PFSK-1 (cell line): ENCODE results near the gene TNNT3.
A peak's percentile ranks its signal among the peaks of the same experiment; 100 is the strongest.

Experiments used
- FOXP2 ChIP-seq: optimal IDR thresholded peaks from 2 replicates; pipeline ENCODE3; 2011; ENCODE audit warnings: borderline replicate concordance, control low read depth, inconsistent platforms; ENCODE audit not compliant: insufficient read depth; ENCODE audit errors: extremely low read length, extremely low read depth
- POLR2AphosphoS5 ChIP-seq: IDR thresholded peaks from 2 replicates; pipeline ENCODE4 v1.6.1; 2012; ENCODE audit warnings: low read depth, mild to moderate bottlenecking, control low read depth, low read length, moderate library complexity
- SIN3A ChIP-seq: IDR thresholded peaks from 2 replicates; pipeline ENCODE4 v1.6.1; 2012; ENCODE audit warnings: mild to moderate bottlenecking, low read length, moderate library complexity, borderline replicate concordance; ENCODE audit not compliant: insufficient read depth
- TAF1 ChIP-seq: IDR thresholded peaks from 2 replicates; pipeline ENCODE4 v1.6.1; 2012; ENCODE audit warnings: low read length, control low read depth, borderline replicate concordance; ENCODE audit not compliant: insufficient read depth
- TF ChIP-seq, protein P1 (sequence below), 2 experiments: IDR thresholded peaks; 2 replicates each; pipeline versions ENCODE4 v1.6.1 to v1.8.0; 2011 to 2012; ENCODE audit warnings: low read depth in 2 of 2, low read length in 2 of 2, control low read depth in 1 of 2, inconsistent platforms in 1 of 2, mild to moderate bottlenecking in 1 of 2, moderate library complexity in 1 of 2; ENCODE audit not compliant: insufficient read depth in 1 of 2

TNNT3 gene

DNA sequence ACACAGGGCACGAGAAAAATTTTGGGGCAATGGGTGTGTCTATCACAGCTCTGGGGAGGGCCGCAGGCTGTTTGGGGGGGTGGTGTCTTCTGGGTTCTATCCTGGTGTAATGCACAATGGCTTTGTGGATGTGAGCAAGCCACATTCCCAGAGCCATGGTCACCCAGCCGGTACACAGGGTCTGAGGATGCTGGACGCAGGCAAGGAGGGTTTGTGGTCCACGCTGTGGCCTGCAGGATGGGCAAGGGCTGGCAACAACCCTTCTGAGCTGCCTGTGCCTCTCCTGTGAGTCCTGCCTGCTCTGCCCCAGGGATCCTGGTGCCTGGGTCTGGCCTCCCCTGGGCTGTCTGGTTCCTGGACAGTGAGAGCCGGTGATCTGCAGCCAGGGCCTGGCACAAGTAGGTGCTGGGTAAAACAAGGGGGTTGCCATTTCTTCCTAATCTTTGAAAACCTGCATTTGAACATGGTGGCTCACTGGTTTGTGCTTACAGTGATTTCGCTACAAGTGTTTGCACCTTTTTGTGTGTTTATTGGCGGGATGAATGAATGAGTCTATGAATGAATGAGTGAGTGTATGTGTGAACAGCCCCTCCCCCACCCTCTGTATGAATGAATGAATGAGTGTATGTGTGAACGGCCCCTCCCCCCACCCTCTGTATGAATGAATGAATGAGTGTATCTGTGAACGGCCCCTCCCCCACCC is 23.2 kb downstream of the TNNT3 start:
- peak; percentile 19; the same call in 1 of the 2 replicates for TF ChIP-seq TAF1
- TF ChIP-seq POLR2AphosphoS5: no peak
- no peak for TF ChIP-seq FOXP2
- TF ChIP-seq, protein P1, sequence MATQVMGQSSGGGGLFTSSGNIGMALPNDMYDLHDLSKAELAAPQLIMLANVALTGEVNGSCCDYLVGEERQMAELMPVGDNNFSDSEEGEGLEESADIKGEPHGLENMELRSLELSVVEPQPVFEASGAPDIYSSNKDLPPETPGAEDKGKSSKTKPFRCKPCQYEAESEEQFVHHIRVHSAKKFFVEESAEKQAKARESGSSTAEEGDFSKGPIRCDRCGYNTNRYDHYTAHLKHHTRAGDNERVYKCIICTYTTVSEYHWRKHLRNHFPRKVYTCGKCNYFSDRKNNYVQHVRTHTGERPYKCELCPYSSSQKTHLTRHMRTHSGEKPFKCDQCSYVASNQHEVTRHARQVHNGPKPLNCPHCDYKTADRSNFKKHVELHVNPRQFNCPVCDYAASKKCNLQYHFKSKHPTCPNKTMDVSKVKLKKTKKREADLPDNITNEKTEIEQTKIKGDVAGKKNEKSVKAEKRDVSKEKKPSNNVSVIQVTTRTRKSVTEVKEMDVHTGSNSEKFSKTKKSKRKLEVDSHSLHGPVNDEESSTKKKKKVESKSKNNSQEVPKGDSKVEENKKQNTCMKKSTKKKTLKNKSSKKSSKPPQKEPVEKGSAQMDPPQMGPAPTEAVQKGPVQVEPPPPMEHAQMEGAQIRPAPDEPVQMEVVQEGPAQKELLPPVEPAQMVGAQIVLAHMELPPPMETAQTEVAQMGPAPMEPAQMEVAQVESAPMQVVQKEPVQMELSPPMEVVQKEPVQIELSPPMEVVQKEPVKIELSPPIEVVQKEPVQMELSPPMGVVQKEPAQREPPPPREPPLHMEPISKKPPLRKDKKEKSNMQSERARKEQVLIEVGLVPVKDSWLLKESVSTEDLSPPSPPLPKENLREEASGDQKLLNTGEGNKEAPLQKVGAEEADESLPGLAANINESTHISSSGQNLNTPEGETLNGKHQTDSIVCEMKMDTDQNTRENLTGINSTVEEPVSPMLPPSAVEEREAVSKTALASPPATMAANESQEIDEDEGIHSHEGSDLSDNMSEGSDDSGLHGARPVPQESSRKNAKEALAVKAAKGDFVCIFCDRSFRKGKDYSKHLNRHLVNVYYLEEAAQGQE (IDR thresholded peaks at IDR 0.05; ENCODE audit: insufficient read depth in 1 of 2, low read depth in 2 of 2, low read length in 2 of 2): no peak

DNA sequence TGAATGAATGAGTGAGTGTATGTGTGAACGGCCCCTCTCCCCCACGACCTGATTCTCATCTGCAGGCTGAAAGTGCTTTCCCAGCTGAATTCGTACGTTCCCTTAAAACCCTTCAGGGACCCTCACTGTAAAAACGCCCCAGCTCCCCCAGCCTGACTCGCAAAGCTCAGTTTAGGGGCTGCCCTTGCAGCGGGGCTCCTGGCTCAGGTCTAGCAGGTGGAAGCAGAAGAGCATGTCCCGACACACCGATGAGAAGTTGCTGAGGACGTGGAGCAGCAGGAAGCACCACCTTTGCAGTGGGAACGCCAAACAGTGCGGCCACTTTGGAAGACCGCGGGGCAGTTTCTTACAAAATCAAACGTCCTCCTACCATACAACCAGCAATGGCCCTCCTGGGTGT is 24.1 kb downstream of the TNNT3 start:
- no peak for TF ChIP-seq POLR2AphosphoS5
- no peak for TF ChIP-seq TAF1
- TF ChIP-seq FOXP2: no peak
- TF ChIP-seq, protein P1 (IDR thresholded peaks at IDR 0.05; ENCODE audit: insufficient read depth in 1 of 2, low read depth in 2 of 2, low read length in 2 of 2): no peak
- no peak for TF ChIP-seq SIN3A

DNA sequence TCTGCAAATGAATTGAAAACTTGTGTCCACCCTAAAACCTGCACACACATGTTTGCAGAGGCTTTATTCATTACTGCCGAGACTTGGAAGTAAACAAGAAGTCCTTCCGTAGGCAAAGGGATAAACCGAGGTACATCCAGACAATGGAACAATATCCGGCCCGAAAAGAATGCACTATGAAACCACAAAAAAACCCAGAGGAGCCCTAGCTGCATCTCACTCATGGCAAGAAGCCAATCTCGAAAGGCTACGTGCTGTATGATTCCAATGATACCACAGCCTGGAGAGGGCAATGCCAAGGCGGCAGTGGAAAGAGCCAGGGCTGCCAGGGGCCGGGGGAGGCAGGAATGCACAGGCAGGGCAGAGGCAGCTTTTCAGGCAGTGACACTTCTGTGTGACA is 24.5 kb downstream of the TNNT3 start:
- TF ChIP-seq, protein P1 (IDR thresholded peaks at IDR 0.05; ENCODE audit: insufficient read depth in 1 of 2, low read depth in 2 of 2, low read length in 2 of 2): no peak
- TF ChIP-seq FOXP2: no peak
- TF ChIP-seq POLR2AphosphoS5: no peak; the same call in 1 of the 2 replicates
- no peak for TF ChIP-seq TAF1
- no peak for TF ChIP-seq SIN3A

DNA sequence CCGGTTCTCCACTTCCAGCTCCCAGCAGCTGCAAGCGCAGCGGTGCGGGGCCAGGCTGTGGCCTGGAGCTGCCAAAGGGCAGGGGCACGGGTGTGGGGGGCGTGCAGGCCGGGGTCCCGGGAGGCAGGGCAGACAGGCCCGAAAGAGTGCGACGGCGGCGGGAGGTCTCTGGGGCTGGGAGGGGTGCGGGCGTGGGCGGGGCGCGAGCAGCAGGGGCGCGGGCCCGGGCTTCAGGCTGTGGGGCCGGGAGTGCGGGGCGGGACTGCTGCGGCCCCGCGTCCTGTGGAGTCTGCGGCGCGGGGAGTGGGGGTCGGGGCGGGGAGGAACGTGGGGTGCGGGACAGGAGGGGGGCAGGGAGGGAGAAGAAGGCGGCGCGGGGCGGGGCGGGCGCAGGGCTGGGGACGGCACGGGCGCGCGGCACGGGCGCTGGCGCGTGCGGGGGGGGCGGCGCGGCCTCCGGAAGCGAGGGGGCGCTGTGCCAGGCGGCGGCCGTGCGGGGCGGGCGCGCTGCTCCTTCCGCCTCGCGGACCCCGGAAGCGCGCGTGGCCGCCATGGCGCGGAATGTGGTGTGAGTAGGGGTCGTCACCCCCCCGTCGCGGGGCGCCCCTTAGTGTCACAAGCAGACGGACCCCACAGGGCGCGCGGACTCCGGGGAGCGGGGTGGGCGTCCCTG is 27.4 kb downstream of the TNNT3 start, which contains the start of gene MRPL23:
MRPL23 (plus strand) TSS at position 521 of the 673 bp plus-strand sequence; CDS start at position 552, 31 bp downstream.
- TF ChIP-seq TAF1 (no peak), SIN3A (no peak), POLR2AphosphoS5 (no peak), FOXP2 (no peak)
- TF ChIP-seq, protein P1 (IDR thresholded peaks at IDR 0.05; ENCODE audit: insufficient read depth in 1 of 2, low read depth in 2 of 2, low read length in 2 of 2): no peak
